ENCODE results near the gene MUL1.
A peak's percentile ranks its signal among the peaks of the same experiment; 100 is the strongest.
"Not testable (repeated sequence)": the region's sequence is repeated elsewhere in the genome, so short reads cannot be mapped to it uniquely, and the experiment has no call there.

Gene MUL1

GRCh38 chr1:20507564-20508410, at the start of gene MUL1:
MUL1 (minus strand) TSS chr1:20508151; CDS start chr1:20508024, 127 bp downstream.
- DNase-seq: peak; percentile 78

GRCh38 chr1:20555758-20556120, 47.8 kb upstream of the MUL1 start:
- no peak for DNase-seq

DNA sequence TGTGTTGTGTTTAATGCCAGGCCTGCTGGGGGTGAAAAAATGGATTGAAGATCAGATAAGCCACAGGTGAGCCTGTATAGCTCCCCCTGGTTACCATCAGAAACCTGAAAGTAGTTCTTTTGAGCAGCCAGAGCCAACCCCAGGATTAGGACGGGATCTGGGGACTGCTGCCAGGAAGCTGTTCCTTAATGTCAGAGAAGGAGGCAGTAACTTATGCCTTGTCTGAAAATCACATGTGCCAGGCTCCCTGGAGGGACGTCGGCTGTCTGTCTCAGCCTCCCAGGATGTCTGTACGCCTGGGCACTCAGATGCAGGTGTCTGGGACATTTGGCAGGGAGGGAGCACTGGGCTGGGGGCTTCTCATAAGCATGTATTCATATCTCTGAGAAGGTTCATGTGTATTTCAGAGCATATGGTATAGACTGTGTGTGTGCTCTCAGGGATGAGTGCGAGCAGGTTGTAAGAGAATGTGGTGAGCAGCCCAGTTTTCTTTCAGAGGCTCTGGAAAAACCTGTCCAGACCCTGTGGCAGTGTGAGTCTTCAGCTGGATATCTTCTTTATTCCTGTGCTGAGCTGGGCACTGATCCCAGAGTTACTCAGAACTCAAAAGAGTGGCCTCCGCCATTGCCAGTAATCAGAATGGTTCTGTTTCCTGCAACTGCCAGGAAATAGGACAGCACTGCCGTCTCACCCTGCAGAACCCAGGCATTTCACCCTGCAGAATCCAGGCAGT, 47.2 kb upstream of the MUL1 start:
- no peak for DNase-seq

DNA sequence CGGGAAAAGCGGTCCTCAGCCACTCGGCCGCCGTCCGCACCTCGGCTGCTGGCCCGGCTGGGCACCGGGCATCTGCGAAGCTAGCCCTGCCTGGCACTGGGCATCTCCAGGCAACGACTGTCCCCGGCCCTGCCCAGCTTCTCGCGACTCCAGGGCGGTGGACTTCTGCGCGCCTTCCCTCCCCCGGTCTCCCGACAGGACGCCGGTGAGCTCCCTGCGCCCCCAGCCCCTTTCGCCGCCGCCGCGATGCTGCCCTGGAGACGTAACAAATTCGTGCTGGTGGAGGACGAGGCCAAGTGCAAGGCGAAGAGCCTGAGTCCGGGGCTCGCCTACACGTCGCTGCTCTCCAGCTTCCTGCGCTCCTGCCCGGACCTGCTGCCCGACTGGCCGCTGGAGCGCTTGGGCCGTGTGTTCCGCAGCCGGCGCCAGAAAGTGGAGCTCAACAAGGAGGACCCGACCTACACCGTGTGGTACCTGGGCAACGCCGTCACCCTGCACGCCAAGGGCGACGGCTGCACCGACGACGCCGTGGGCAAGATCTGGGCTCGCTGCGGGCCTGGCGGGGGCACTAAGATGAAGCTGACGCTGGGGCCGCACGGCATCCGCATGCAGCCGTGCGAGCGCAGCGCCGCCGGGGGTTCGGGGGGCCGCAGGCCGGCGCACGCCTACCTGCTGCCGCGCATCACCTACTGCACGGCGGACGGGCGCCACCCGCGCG, 44.9 kb upstream of the MUL1 start:
- no peak for DNase-seq

DNA sequence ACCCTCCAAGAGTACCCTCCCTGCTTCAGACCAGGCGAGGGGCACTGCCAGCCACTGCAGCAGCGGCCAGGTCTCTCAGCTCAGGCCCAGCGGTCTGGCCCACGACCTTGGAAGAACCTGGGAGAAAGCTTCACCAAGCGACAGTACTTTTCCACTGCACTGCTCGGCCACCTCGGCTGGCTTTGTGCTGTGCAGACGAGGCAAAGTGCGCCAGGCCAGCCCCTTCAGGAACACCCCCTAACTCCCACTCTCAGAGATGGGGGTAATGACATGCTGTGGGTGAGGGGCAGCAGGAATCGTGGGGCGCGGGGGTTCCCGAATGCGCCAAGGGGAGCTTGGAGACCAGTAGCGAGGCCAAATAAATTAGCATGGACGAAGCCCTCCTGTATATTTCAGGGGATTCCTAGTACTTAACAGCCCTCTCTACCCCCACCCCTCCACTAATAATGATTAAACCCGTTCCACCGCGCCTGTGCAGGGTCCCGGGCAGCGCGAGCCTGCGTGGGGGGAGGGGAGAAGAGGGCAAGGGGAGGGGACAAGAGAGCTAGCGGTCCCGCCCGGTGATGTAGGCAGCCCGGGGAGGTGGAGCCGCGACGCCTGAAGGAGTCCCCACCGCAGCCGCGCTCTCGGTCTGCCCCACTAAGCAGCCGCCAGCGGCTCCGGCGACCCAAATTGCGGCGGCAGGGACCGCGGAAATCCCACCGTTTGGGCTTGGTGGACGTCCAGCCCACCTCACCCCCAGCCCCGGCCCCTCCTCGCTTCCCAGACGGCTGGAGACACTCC, 44.2 kb upstream of the MUL1 start, which contains the start of gene FAM43B:
Gene FAM43B, plus strand, starts transcription at position 629 of the 783 bp plus-strand sequence. CDS start 401 bp downstream, outside the sequence.
- DNase-seq: no peak

GRCh38 chr1:20551161-20551560, 43.2 kb upstream of the MUL1 start:
- DNase-seq: no peak

GRCh38 chr1:20546637-20547036, 38.7 kb upstream of the MUL1 start:
- DNase-seq: no peak

GRCh38 chr1:20540281-20540680, 32.3 kb upstream of the MUL1 start:
- no peak for DNase-seq

DNA sequence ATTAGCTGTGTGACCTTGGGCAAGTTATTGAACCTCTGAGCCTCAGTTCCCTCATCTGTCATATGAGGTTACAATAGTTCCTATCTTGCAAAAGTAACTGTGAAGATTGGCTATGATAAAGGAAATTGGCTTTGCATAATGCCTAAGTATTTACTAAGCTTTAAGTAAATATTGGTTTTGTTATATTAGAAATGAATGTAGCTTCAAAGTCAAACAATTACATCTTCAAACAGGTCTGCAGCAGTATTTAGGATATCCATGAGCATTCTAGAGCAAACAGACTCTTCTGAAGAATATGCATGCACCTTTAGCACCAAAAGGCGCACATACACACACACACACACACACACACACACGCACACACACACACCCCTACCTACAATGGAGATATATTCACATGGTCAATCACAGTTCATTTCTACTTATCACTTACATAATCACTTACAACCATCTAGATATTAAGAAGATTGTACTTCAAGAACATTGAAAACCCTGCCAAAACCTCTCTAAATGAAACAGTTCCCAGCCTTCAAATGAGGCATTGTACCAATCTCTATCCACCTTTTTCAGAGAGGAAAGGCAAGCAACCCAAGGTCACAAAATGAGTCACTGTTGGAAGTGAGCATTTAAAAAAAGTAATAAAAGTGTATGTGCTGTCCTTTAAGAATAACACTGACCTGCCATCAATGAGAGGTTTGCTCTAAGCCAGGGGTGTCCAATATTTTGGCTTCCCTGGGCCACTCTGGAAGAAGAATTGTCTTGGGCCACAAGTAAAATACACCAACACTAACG, 31.0 kb upstream of the MUL1 start:
- DNase-seq: no peak

DNA sequence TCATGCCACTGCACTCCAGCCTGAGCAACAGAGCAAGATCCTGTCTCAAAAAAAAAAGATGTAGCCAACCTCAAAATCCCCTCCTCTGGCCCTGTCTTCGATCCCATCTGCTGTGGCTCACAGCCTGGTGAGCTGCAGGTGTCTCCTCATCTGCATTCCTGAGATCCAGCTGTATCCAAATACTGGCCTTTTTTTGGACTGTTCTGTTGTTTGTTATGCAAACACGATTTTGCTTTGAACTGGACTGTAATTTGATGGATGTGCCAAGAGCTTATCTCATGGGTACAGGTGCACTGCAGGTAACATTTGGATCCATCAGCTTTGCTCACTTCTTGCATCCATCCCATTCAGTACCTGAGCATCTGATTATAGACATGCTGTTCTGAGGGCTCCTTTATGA, 30.3 kb upstream of the MUL1 start:
- DNase-seq: no peak

DNA sequence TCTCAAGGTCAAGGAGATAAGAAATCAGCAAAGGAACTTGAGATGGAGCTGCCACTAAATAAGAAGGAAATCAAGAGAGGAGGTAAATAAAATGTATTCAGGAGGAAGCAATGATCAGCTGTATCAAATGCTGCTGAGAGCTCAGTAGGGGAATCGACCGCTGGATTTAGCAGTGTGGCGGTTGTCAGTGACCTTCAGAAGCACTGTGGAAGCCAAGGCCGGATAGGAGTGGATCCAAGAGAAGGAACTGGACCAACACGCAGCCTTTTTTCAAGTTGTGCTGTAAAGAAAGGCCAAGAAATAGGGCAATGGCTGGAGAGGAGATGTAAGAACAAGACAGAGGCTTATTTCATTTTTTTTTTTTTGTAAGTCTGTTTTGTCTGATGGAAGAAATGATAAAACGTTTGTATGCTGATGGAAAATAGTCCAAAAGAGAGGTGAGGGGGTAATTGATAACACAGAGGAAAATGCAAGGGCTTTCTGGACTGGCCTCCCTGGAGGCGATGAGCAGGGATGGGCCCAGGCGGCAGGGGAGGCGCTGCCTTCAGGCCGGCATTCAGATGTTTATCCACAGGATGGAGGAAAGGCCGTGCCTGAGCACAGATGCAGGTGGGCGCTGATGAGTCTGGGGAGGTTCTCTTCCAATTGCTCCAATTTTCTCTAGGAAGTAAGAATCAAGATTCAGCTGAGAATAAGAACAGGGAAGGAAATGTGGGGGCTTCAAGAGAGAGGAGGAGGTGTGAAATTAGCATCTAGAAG, 26.9 kb upstream of the MUL1 start:
- DNase-seq: no peak

- no peak for DNase-seq
Observed at GRCh38 chr1:20533635-20534034, 25.7 kb upstream of the MUL1 start.

GRCh38 chr1:20530901-20531300, 22.9 kb upstream of the MUL1 start:
- no peak for DNase-seq

DNA sequence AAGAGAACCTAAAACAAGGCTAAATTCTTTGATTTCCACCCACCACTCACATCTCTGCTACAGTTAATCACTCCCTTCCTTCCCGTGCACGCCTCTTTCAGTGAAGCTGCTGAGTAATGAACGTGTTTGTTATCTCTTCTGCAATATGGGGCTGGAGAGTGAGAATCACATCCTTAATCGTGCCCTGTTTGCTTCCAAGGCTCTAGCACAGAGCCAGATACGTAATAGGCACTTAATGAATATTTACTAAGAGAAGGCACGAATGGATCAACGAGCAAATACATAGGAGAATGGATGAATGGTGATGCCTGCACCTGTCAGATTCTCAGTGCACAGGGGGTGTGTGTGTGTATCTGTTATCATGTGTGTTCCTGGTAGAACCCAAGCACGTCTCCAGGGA, 22.4 kb upstream of the MUL1 start:
- no peak for DNase-seq

DNA sequence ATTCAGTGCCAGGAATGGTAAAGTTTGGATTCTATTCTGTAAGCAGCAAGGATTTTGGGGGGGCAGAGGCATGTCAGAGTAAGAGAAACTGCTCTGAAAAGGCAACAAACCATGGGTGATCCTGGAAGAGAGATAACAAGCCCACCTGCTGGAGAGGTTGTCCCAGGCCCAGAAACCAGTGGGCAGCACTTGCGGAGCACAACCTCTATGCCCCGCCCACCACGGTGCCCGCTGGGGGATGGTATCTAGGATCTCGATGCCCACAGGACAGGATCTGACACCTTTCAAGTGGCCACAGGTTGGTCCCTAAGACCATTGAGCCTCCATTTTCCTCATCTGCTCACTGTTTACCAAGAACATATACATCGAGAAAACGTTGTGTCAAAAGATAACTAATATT, 20.3 kb upstream of the MUL1 start:
- no peak for DNase-seq

DNA sequence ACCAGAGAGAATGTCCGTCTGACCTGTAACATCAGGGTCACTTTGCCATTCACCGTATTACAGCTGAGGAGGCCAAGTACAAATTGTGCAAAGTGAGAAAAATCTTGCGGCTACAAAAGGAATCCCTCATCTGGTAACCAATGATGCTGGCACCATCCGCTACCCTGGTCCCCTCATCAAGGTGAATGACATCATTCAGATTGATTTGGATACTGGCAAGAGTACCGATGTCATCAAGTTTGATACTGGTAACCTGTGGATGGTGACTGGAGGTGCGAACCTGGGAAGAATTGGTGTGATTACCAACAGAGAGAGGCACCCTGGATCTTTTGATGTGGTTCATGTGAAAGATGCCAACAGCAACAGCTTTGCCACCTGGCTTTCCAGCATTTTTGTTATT, 18.3 kb upstream of the MUL1 start:
- DNase-seq: no peak

GRCh38 chr1:20521960-20522861, 14.3 kb upstream of the MUL1 start:
- DNase-seq: peak; percentile 72

- not testable (repeated sequence) for DNase-seq
Observed at GRCh38 chr1:20519609-20520262, 11.8 kb upstream of the MUL1 start.

Data from amniotic stem cell (primary cell).